ENCODE results near the gene CACNA2D3.

The CACNA2D3 gene

GRCh38 chr3:54963641-54964040, 841.3 kb downstream of the CACNA2D3 start:
- TF ChIP-seq CTCF (IDR thresholded peaks at IDR 0.05), result no peak
- Histone ChIP-seq H3K4me2 (ENCODE audit: low read length) (no peak overlapping the region), H3K4me3 (ENCODE audit: low read depth, low read length) (no peak overlapping the region), H3K4me1 (peaks cover 8% of the 10 kb centered on the region), H3K27ac (no peak overlapping the region), H3K27me3 (ENCODE audit: control insufficient read depth, insufficient read depth, low read length) (no peaks in the 10 kb centered on the region), H3K9ac (no peak overlapping the region), H3K9me3 (ENCODE audit: control insufficient read depth, low read length) (no peaks in the 10 kb centered on the region), H3K79me2 (no peaks in the 10 kb centered on the region), H2AFZ (no peak overlapping the region), H3K36me3 (ENCODE audit: control insufficient read depth, insufficient read depth, low read length) (no peaks in the 10 kb centered on the region)

- Histone ChIP-seq H3K27me3 (ENCODE audit: control insufficient read depth, insufficient read depth, low read length) (no peaks in the 10 kb centered on the region), H3K9me3 (ENCODE audit: control insufficient read depth, low read length) (no peaks in the 10 kb centered on the region), H3K4me1 (peaks cover 10% of the 10 kb centered on the region), H3K9ac (no peak overlapping the region), H2AFZ (no peak overlapping the region), H3K79me2 (no peaks in the 10 kb centered on the region), H3K36me3 (ENCODE audit: control insufficient read depth, insufficient read depth, low read length) (no peaks in the 10 kb centered on the region), H3K27ac (no peak overlapping the region), H3K4me3 (ENCODE audit: low read depth, low read length) (no peak overlapping the region), H3K4me2 (ENCODE audit: low read length) (no peak overlapping the region)
- TF ChIP-seq CTCF (IDR thresholded peaks at IDR 0.05), result no peak
Observed at GRCh38 chr3:54964081-54964480, 841.7 kb downstream of the CACNA2D3 start.

- Histone ChIP-seq H3K79me2 (no peaks in the 10 kb centered on the region), H3K27ac (no peak overlapping the region), H3K27me3 (ENCODE audit: control insufficient read depth, insufficient read depth, low read length) (no peaks in the 10 kb centered on the region), H3K4me2 (ENCODE audit: low read length) (no peak overlapping the region), H3K9me3 (ENCODE audit: control insufficient read depth, low read length) (no peaks in the 10 kb centered on the region), H3K9ac (no peak overlapping the region), H3K4me3 (ENCODE audit: low read depth, low read length) (no peak overlapping the region), H3K4me1 (peaks cover 13% of the 10 kb centered on the region), H2AFZ (no peak overlapping the region), H3K36me3 (ENCODE audit: control insufficient read depth, insufficient read depth, low read length) (no peaks in the 10 kb centered on the region)
- TF ChIP-seq CTCF (IDR thresholded peaks at IDR 0.05), result no peak
Observed at GRCh38 chr3:54965746-54966145, 843.4 kb downstream of the CACNA2D3 start.

GRCh38 chr3:54966979-54967378, 844.6 kb downstream of the CACNA2D3 start:
- no peak for TF ChIP-seq CTCF (IDR thresholded peaks at IDR 0.05)

GRCh38 chr3:54967731-54968161, 845.4 kb downstream of the CACNA2D3 start:
- no peak for TF ChIP-seq CTCF (IDR thresholded peaks at IDR 0.05)
- H3K4me1 ChIP-seq, result peaks cover 12% of the 10 kb centered on the region
- no peak overlapping the region for H3K9ac ChIP-seq
- no peaks in the 10 kb centered on the region for H3K36me3 ChIP-seq (ENCODE audit: control insufficient read depth, insufficient read depth, low read length)
- H3K9me3 ChIP-seq (ENCODE audit: control insufficient read depth, low read length), result no peaks in the 10 kb centered on the region
- H3K27me3 ChIP-seq (ENCODE audit: control insufficient read depth, insufficient read depth, low read length), result no peaks in the 10 kb centered on the region
- H3K79me2 ChIP-seq, result no peaks in the 10 kb centered on the region
- H3K27ac ChIP-seq, result peak overlapping the region; percentile 73
- no peak overlapping the region for H3K4me3 ChIP-seq (ENCODE audit: low read depth, low read length)
- no peak overlapping the region for H3K4me2 ChIP-seq (ENCODE audit: low read length)
- H2AFZ ChIP-seq, result no peak overlapping the region

More at GRCh38 chr3:54966979-54967378, 844.6 kb downstream of the CACNA2D3 start:
- Histone ChIP-seq H3K27ac (no peak overlapping the region), H3K79me2 (no peaks in the 10 kb centered on the region), H2AFZ (no peak overlapping the region), H3K36me3 (ENCODE audit: control insufficient read depth, insufficient read depth, low read length) (no peaks in the 10 kb centered on the region), H3K4me2 (ENCODE audit: low read length) (no peak overlapping the region), H3K4me1 (peaks cover 12% of the 10 kb centered on the region), H3K9me3 (ENCODE audit: control insufficient read depth, low read length) (no peaks in the 10 kb centered on the region), H3K27me3 (ENCODE audit: control insufficient read depth, insufficient read depth, low read length) (no peaks in the 10 kb centered on the region), H3K9ac (no peak overlapping the region), H3K4me3 (ENCODE audit: low read depth, low read length) (no peak overlapping the region)

Measured in parathyroid adenoma (tissue), 2 donors.